GM12878 (cell line): ENCODE results near the gene GMPPB. TPM values are rescaled to one million over a fixed set of nuclear protein-coding genes. Genes with fewer than 3 reads are reported as not detected.
A peak's percentile ranks its signal among the peaks of the same experiment; 100 is the strongest.

Experiments
- ATAC-seq: fragments of 200-7000 bp; cut with Tn5 transposase; 3 replicates; pipeline ENCODE4 v1.9.1; 2020; ENCODE audit warnings: mild to moderate bottlenecking, moderate library complexity
- BruUV-seq: library from RNA; stranded (reverse); fragments of 400-500 nt; replicated peaks from 2 replicates; lab custom pipeline; 2021; lab: Mats Ljungman, UMichigan
- CTCF ChIA-PET: fragments of 300-600 bp; sonication (Branson Sonifier 250); formaldehyde crosslinking; extraction: SDS; loops from one replicate; lab custom pipeline; 2021; ENCODE audit warnings: inconsistent platforms; lab: Yijun Ruan, JAX
- POLR2A ChIA-PET: fragments of 350-600 bp; formaldehyde crosslinking; extraction: SDS; loops from one replicate; lab custom pipeline; 2021; ENCODE audit warnings: inconsistent platforms; lab: Charles Lee
- RAD21 ChIA-PET: fragments of 300-600 bp; sonication (Branson Sonifier 250); formaldehyde crosslinking; loops from one replicate; lab custom pipeline; 2023; ENCODE audit warnings: antibody characterized with exemption; ENCODE audit not compliant: unreplicated experiment; lab: Charles Lee
- SMC1A ChIA-PET: fragments of 300-600 bp; sonication (Branson Sonifier 250); formaldehyde crosslinking; loops from one replicate; lab custom pipeline; 2023; ENCODE audit not compliant: unreplicated experiment, uncharacterized antibody; lab: Charles Lee
- DNase-seq: peaks from one replicate; pipeline ENCODE4 v3.0.0-alpha.2; 2011; ENCODE audit warnings: low read depth, low spot score
- FAIRE-seq: peaks from 3 replicates; lab custom pipeline; 2011; peaks lifted over from hg19 to GRCh38; lab: Jason Lieb, UNC
- H2AFZ ChIP-seq: 2 replicates; pipeline ENCODE4 v1.6.0; 2011; ENCODE audit warnings: low read depth, low read length, control low read depth; ENCODE audit not compliant: control insufficient read depth
- H3K27ac ChIP-seq: 2 replicates; pipeline ENCODE4 v1.5.1; 2011; ENCODE audit warnings: control low read depth; ENCODE audit not compliant: control insufficient read depth, insufficient read depth
- H3K27me3 ChIP-seq, 2 experiments: replicated peaks in 1 of 2; 2 replicates each; pipeline versions ENCODE4 v1.6.0 to v1.6.1; 2011; ENCODE audit warnings: low read length in 1 of 2; ENCODE audit not compliant: control insufficient read depth in 2 of 2, insufficient read depth in 2 of 2
- H3K36me3 ChIP-seq, 2 experiments: 2 replicates each; pipeline ENCODE4 v1.5.1; 2011; ENCODE audit warnings: low read length in 1 of 2; ENCODE audit not compliant: control insufficient read depth in 2 of 2, insufficient read depth in 2 of 2
- H3K4me1 ChIP-seq: 2 replicates; pipeline ENCODE4 v1.6.1; 2011; ENCODE audit warnings: mild to moderate bottlenecking, low read length, moderate library complexity, mixed read lengths; ENCODE audit not compliant: control insufficient read depth, insufficient read depth
- H3K4me2 ChIP-seq: 2 replicates; pipeline ENCODE4 v1.6.0; 2011; ENCODE audit warnings: control low read depth; ENCODE audit not compliant: control insufficient read depth, insufficient read depth
- H3K4me3 ChIP-seq: fragments of 200-600 bp; sonication (generic); 2 replicates; pipeline ENCODE4 v1.5.1; 2016
- H3K79me2 ChIP-seq: 2 replicates; pipeline ENCODE4 v1.6.0; 2011; ENCODE audit warnings: low read length; ENCODE audit not compliant: control insufficient read depth, insufficient read depth
- H3K9ac ChIP-seq: 2 replicates; pipeline ENCODE4 v1.8.0; 2011; ENCODE audit warnings: low read length, control low read depth, mixed read lengths; ENCODE audit not compliant: control insufficient read depth, insufficient read depth
- H3K9me3 ChIP-seq: replicated peaks from 3 replicates; pipeline ENCODE4 v1.5.1; 2011; ENCODE audit warnings: mild to moderate bottlenecking, low read length; ENCODE audit not compliant: control insufficient read depth, insufficient read depth
- H4K20me1 ChIP-seq: 2 replicates; pipeline ENCODE4 v1.6.0; 2011; ENCODE audit not compliant: control insufficient read depth, insufficient read depth
- CEBPZ ChIP-seq: fragments of 150-350 bp; IDR thresholded peaks from 2 replicates; pipeline ENCODE4 v1.6.1; 2016; ENCODE audit warnings: low read depth, low read length
- CHD2 ChIP-seq: IDR thresholded peaks from 2 replicates; pipeline ENCODE4 v1.6.1; 2011; ENCODE audit warnings: low read depth, low read length, improper control_type of control experiment, borderline replicate concordance
- CHD4 ChIP-seq: fragments of 200-600 bp; sonication (generic); IDR thresholded peaks from 2 replicates; pipeline ENCODE4 v1.6.1; 2016; ENCODE audit warnings: mild to moderate bottlenecking
- EZH2 ChIP-seq: IDR thresholded peaks from 2 replicates; pipeline ENCODE4 v1.6.1; 2012; ENCODE audit warnings: low read depth, mild to moderate bottlenecking, control low read depth, inconsistent platforms, low read length, borderline replicate concordance; ENCODE audit not compliant: control insufficient read depth
- FOXK2 ChIP-seq: fragments of 450-650 bp; IDR thresholded peaks from 2 replicates; pipeline ENCODE4 v1.6.1; 2017; ENCODE audit warnings: mild to moderate bottlenecking, moderate library complexity
- MAX ChIP-seq: IDR thresholded peaks from 2 replicates; pipeline ENCODE4 v1.6.1; 2012; ENCODE audit warnings: low read depth, low read length, improper control_type of control experiment
- MXI1 ChIP-seq: fragments of 150-350 bp; IDR thresholded peaks from 2 replicates; pipeline ENCODE4 v1.6.1; 2011; ENCODE audit warnings: low read depth, mild to moderate bottlenecking, inconsistent platforms, low read length, improper control_type of control experiment
- MYB ChIP-seq: fragments of 150-350 bp; IDR thresholded peaks from 2 replicates; pipeline ENCODE4 v1.6.1; 2014; ENCODE audit warnings: mild to moderate bottlenecking, low read depth, low read length, borderline replicate concordance
- NFIC ChIP-seq: IDR thresholded peaks from 2 replicates; pipeline ENCODE4 v1.6.1; 2012; ENCODE audit warnings: low read depth, mild to moderate bottlenecking, inconsistent platforms, low read length, moderate library complexity
- NKRF ChIP-seq: fragments of 450-650 bp; conservative IDR thresholded peaks from 2 replicates; pipeline ENCODE4 v1.6.1; 2017; ENCODE audit warnings: mild to moderate bottlenecking, moderate library complexity
- PRDM15 ChIP-seq: fragments of 450-650 bp; formaldehyde crosslinking; IDR thresholded peaks from 2 replicates; pipeline ENCODE4 v1.4.0; 2020; ENCODE audit warnings: mild to moderate bottlenecking, moderate library complexity
- STAT3 ChIP-seq: IDR thresholded peaks from 2 replicates; pipeline ENCODE4 v1.6.1; 2011; ENCODE audit warnings: low read depth, low read length, improper control_type of control experiment
- SUZ12 ChIP-seq: fragments of 200-600 bp; sonication (generic); IDR thresholded peaks from one replicate; pipeline ENCODE4 v1.6.1; 2018; ENCODE audit warnings: antibody characterized with exemption, mild to moderate bottlenecking; ENCODE audit not compliant: unreplicated experiment
- ZZZ3 ChIP-seq: IDR thresholded peaks from 2 replicates; pipeline ENCODE4 v1.6.1; 2011; ENCODE audit warnings: low read depth; ENCODE audit not compliant: control insufficient read depth, insufficient read length
- WGBS: methylation state at CpG from one replicate; pipeline ENCODE4 v1.1.6; 2016; ENCODE audit warnings: low lambda C conversion rate; ENCODE audit not compliant: insufficient replicate concordance, insufficient coverage; ENCODE audit errors: missing lambda C conversion rate; 5-methylcytosine and 5-hydroxymethylcytosine counted together
- in situ Hi-C: fragments of 300-500 bp; cut with MboI; formaldehyde crosslinking; loops from 9 replicates; pipeline ENCODE4 v1.14.3; 2018; ENCODE audit warnings: mixed read lengths
- intact Hi-C: fragments of 100-400 bp; cut with micrococcal nuclease; formaldehyde crosslinking; loops from one replicate; pipeline ENCODE4 v1.14.2; 2022; ENCODE audit not compliant: unreplicated experiment
- polyA plus RNA-seq, 11 experiments: library from polyadenylated mRNA; depleted of rRNA in 4 of 11; unstranded in 6 of 11; stranded (reverse) in 5 of 11; fragments of >200 nt; fragmentation: Nextera tagmentation in 4 of 11; fragmentation: Illumina TruSeq in 1 of 11; extraction: Ambion mirVana in 4 of 11; extraction: Trizol in 1 of 11; gene quantifications; 1 replicate in 1 of 11; 2 replicates in 10 of 11; pipeline versions ENCODE4 v1.2.1 to v1.2.3, GENCODE V29; 2011 to 2016; ENCODE audit warnings: inconsistent platforms in 2 of 11, missing spikeins in 2 of 11, low read depth in 1 of 11
- total RNA-seq, 4 experiments: library from RNA; depleted of rRNA in 3 of 4; stranded (reverse); fragments of >200 nt in 3 of 4; fragmentation: Illumina TruSeq in 1 of 4; extraction: Trizol in 1 of 4; gene quantifications; 2 replicates each; pipeline versions ENCODE4 v1.2.1 to v1.2.3, GENCODE V29; 2013 to 2021

GMPPB gene
- total and polyA plus RNA-seq, 10 of the 15 experiments (the other 5 are each of a cell fraction or from before 2014, with no cell fraction given): 2.3 to 99.5 (median 23.3) TPM

GRCh38 chr3:49727154-49727923 is 3.6 kb upstream of the GMPPB start:
- FAIRE-seq (no peak), ATAC-seq (no peak), DNase-seq (no peak)
- Histone ChIP-seq H3K27me3 (no peaks in the 10 kb centered on the region), H3K79me2 (peaks cover 17% of the 10 kb centered on the region), H3K36me3 (peaks cover 0 to 16% of the 10 kb centered on the region in 2 experiments), H3K4me1 (peaks cover 14% of the 10 kb centered on the region), H3K27ac (peak overlapping the region; percentile 46), H3K4me2 (no peak overlapping the region), H3K4me3 (no peak overlapping the region), H3K9ac (no peak overlapping the region), H4K20me1 (no peaks in the 10 kb centered on the region), H2AFZ (no peak overlapping the region), H3K9me3 (no peaks in the 10 kb centered on the region)
- 37% methylated on average over 19 of the region's 19 CpGs for WGBS
- RAD21 ChIA-PET: no interaction called here
- SMC1A ChIA-PET: interaction anchor here (1.0 to 1.1 kb wide), 2 partner anchors 21 to 75 kb away, joined by 3 read pairs; no protein-coding TSS in a partner anchor
- in situ Hi-C loops: no loop called here
- CTCF ChIA-PET: no interaction called here
- intact Hi-C loops: no loop called here
- POLR2A ChIA-PET: no interaction called here
- no TSS peak for BruUV-seq
- TF ChIP-seq SUZ12: no peak
- TF ChIP-seq CHD4: no peak
- TF ChIP-seq EZH2: no peak
- no peak for TF ChIP-seq ZZZ3
- TF ChIP-seq STAT3: no peak
- TF ChIP-seq MAX: no peak
- TF ChIP-seq CHD2: no peak
- TF ChIP-seq NFIC: no peak
- no peak for TF ChIP-seq MXI1
- TF ChIP-seq PRDM15: no peak
- TF ChIP-seq CEBPZ: no peak
- TF ChIP-seq MYB: no peak
- TF ChIP-seq FOXK2: no peak
- TF ChIP-seq NKRF: no peak
